Loucy (cell line): ENCODE data around the gene MTMR10.

Experiments used
- CTCF ChIP-seq: fragments of 200-600 bp; sonication (generic); conservative IDR thresholded peaks from 2 replicates; pipeline ENCODE4 v1.5.1; 2014; ENCODE audit warnings: mild to moderate bottlenecking, antibody characterized with exemption, low read length
- EZH2phosphoT487 ChIP-seq: fragments of 200-600 bp; IDR thresholded peaks from 2 replicates; pipeline ENCODE4 v1.6.1; 2018; ENCODE audit warnings: antibody characterized with exemption, mild to moderate bottlenecking, moderate library complexity, borderline replicate concordance

DNA sequence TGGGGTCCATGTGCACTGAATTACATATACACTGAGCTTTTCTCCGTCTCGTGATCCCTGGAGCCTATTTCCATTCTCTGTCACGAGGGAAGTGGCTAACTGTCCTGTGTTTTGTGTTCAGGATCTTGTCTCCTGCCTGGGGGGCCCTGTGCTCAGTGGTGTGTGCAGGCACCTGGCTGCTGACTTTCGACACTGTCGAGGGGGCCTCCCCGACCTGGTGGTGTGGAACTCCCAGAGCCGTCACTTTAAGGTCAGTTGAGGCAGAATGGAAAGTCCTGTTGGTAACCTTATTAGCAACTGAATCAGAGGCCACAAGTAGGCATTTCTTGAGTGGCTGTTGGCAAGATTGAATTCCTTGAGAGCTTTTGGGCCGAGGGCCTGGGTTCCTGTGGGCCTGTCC, 61.0 kb downstream of the MTMR10 start:
- TF ChIP-seq EZH2phosphoT487 (no peak), CTCF (no peak)
